ENCODE results near the gene APH1A. TPM values are rescaled to one million over a fixed set of nuclear protein-coding genes. Genes with fewer than 3 reads are reported as not detected.

Gene APH1A
- total and polyA plus RNA-seq, 9 of the 15 experiments (the other 6 are each of a cell fraction or from before 2014, with no cell fraction given): 5.6 to 123 (median 77.0) TPM

DNA sequence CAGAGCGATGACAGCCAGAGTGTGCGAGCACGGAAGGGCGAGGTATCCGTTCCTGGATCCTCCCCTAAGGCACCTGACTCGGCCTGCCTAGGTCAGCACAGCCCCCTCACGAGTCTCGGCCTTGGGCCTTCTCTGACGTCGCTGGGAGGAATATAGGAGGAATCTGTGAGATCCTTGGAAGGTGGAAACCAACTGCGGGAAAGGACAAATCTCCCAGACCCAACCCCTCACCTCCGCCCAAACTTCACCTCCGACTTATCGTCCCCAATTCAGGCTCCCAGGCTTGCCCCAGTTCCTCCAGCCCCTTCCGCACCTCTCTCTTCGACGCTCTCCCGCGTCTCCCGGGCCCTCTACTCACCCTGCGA is 494 bp downstream of the APH1A start (continued):
- TF ChIP-seq, protein P1, sequence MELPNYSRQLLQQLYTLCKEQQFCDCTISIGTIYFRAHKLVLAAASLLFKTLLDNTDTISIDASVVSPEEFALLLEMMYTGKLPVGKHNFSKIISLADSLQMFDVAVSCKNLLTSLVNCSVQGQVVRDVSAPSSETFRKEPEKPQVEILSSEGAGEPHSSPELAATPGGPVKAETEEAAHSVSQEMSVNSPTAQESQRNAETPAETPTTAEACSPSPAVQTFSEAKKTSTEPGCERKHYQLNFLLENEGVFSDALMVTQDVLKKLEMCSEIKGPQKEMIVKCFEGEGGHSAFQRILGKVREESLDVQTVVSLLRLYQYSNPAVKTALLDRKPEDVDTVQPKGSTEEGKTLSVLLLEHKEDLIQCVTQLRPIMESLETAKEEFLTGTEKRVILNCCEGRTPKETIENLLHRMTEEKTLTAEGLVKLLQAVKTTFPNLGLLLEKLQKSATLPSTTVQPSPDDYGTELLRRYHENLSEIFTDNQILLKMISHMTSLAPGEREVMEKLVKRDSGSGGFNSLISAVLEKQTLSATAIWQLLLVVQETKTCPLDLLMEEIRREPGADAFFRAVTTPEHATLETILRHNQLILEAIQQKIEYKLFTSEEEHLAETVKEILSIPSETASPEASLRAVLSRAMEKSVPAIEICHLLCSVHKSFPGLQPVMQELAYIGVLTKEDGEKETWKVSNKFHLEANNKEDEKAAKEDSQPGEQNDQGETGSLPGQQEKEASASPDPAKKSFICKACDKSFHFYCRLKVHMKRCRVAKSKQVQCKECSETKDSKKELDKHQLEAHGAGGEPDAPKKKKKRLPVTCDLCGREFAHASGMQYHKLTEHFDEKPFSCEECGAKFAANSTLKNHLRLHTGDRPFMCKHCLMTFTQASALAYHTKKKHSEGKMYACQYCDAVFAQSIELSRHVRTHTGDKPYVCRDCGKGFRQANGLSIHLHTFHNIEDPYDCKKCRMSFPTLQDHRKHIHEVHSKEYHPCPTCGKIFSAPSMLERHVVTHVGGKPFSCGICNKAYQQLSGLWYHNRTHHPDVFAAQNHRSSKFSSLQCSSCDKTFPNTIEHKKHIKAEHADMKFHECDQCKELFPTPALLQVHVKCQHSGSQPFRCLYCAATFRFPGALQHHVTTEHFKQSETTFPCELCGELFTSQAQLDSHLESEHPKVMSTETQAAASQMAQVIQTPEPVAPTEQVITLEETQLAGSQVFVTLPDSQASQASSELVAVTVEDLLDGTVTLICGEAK (IDR thresholded peaks at IDR 0.05): no peak
- TF ChIP-seq, protein P1 (CRISPR knock-in tag; IDR thresholded peaks at IDR 0.05): no peak
- no peak for TF ChIP-seq ZNF77 (CRISPR knock-in tag; IDR thresholded peaks at IDR 0.05)
- peak in 1 of 2 experiments; percentile 35; a peak in 1 of 4 replicates for TF ChIP-seq SIN3A (IDR thresholded peaks at IDR 0.05; ENCODE audit: borderline replicate concordance in 2 of 2, control insufficient read depth in 1 of 2, low read depth in 2 of 2, low read length in 2 of 2)
- peak; percentile 78 for TF ChIP-seq MGA (IDR thresholded peaks at IDR 0.05)
- TF ChIP-seq, protein P2, sequence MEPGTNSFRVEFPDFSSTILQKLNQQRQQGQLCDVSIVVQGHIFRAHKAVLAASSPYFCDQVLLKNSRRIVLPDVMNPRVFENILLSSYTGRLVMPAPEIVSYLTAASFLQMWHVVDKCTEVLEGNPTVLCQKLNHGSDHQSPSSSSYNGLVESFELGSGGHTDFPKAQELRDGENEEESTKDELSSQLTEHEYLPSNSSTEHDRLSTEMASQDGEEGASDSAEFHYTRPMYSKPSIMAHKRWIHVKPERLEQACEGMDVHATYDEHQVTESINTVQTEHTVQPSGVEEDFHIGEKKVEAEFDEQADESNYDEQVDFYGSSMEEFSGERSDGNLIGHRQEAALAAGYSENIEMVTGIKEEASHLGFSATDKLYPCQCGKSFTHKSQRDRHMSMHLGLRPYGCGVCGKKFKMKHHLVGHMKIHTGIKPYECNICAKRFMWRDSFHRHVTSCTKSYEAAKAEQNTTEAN (CRISPR knock-in tag; IDR thresholded peaks at IDR 0.05): no peak

All from K562 (cell line).